A549 (cell line): ENCODE results near the gene IGSF9B.

Source experiments
- BCL3 ChIP-seq: fragments of >200 bp; sonication (Bioruptor Twin); formaldehyde crosslinking; IDR thresholded peaks from 3 replicates; pipeline ENCODE4 v1.6.1; 2016
- CEBPB ChIP-seq, 2 experiments: fragments of >200 bp in 1 of 2; sonication (Bioruptor Twin) in 1 of 2; formaldehyde crosslinking in 1 of 2; IDR thresholded peaks; 2 replicates each; pipeline ENCODE4 v1.6.1; 2012 to 2016
- CTCF ChIP-seq: fragments of >200 bp; sonication (Bioruptor Twin); formaldehyde crosslinking; IDR thresholded peaks from 3 replicates; pipeline ENCODE4 v1.5.1; 2016
- EP300 ChIP-seq, 2 experiments: fragments of >200 bp; sonication (Bioruptor Twin); formaldehyde crosslinking; IDR thresholded peaks; 2 replicates in 1 of 2; 3 replicates in 1 of 2; pipeline ENCODE4 v1.6.1; 2016 to 2017
- NPAS2 ChIP-seq: fragments of 250-450 bp; sonication (Bioruptor Pico); IDR thresholded peaks from 2 replicates; pipeline ENCODE4 v1.8.0; 2022; ENCODE audit warnings: mild to moderate bottlenecking, moderate library complexity, borderline replicate concordance
- POLR2A ChIP-seq: IDR thresholded peaks from 2 replicates; pipeline ENCODE4 v1.6.1; 2012; ENCODE audit warnings: mild to moderate bottlenecking, low read length
- RAD21 ChIP-seq, 2 experiments: fragments of >200 bp in 1 of 2; sonication (Bioruptor Twin) in 1 of 2; formaldehyde crosslinking in 1 of 2; IDR thresholded peaks in 1 of 2; conservative IDR thresholded peaks in 1 of 2; 2 replicates in 1 of 2; 3 replicates in 1 of 2; pipeline ENCODE4 v1.6.1; 2012 to 2018; ENCODE audit warnings: inconsistent platforms in 1 of 2
- REST ChIP-seq: fragments of 200-600 bp; sonication (generic); IDR thresholded peaks from 2 replicates; pipeline ENCODE4 v1.6.1; 2016; ENCODE audit warnings: antibody characterized with exemption, mild to moderate bottlenecking, moderate library complexity
- RNF2 ChIP-seq: fragments of 200-600 bp; sonication (generic); IDR thresholded peaks from 2 replicates; pipeline ENCODE4 v1.6.1; 2016; ENCODE audit warnings: low read depth, mild to moderate bottlenecking, antibody characterized with exemption, moderate library complexity, borderline replicate concordance
- SMC3 ChIP-seq: fragments of >200 bp; sonication (Bioruptor Twin); formaldehyde crosslinking; IDR thresholded peaks from 3 replicates; pipeline ENCODE4 v1.6.1; 2018; ENCODE audit warnings: inconsistent platforms

- TF ChIP-seq SMC3, result no peak
- no peak for TF ChIP-seq CTCF
- TF ChIP-seq NPAS2 (CRISPR knock-in tag), result no peak
- TF ChIP-seq POLR2A, result no peak
- no peak for TF ChIP-seq EP300 (IDR thresholded peaks at IDR 0.05)
- TF ChIP-seq REST, result no peak
- TF ChIP-seq RAD21 (conservative IDR thresholded peaks at IDR 0.05 in 1 of 2, IDR thresholded peaks at IDR 0.05 in 1 of 2), result no peak
- no peak for TF ChIP-seq RNF2
- TF ChIP-seq CEBPB (IDR thresholded peaks at IDR 0.05), result no peak
- no peak for TF ChIP-seq BCL3
Observed at GRCh38 chr11:133896028-133896427, 60.7 kb downstream of the IGSF9B start.
